Measurements from ENCODE around the gene NAV3.

DNA sequence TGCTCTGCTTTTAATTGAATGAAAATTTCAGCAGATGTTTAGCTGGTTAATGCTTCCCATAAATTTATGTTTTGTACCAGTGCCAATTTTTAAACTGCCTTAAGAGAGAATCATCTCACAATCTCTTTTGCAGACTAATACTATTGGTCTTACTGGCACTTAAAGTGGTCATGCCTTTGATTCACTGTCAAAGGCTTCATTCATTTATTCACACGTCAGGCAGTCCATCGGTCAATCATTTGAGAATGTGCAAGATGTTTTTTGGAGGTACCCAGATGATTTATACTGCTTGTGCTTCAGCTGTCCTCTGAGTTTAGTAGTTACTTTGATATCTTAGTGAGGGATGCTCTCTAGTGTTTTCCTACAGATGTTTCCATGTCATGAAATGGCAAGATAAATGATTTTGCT lies 83.4 kb downstream of the NAV3 start:
- TF ChIP-seq POLR2AphosphoS5 (IDR thresholded peaks at IDR 0.05; ENCODE audit: low read depth, low read length) (no peak), POLR2A (IDR thresholded peaks at IDR 0.05; ENCODE audit: low read depth, low read length) (no peak), TAF1 (IDR thresholded peaks at IDR 0.05; ENCODE audit: low read depth, low read length) (no peak), SPI1 (IDR thresholded peaks at IDR 0.05; ENCODE audit: low read depth, low read length) (no peak), POU2F2 (IDR thresholded peaks at IDR 0.05; ENCODE audit: low read depth, low read length) (no peak)
